LHCN-M2 (cell line): ENCODE results near the gene DGKZ. TPM values are rescaled to one million over a fixed set of nuclear protein-coding genes. Genes with fewer than 3 reads are reported as not detected.

Experiments used
- DNase-seq: peaks from one replicate; pipeline ENCODE4 v3.0.0-alpha.2; 2012; ENCODE audit warnings: low read depth
- total RNA-seq: library from RNA; depleted of rRNA; stranded (reverse); fragments of >200 nt; gene quantifications from 2 replicates; pipeline ENCODE4 v1.2.3, GENCODE V29; 2014

The DGKZ gene
- total RNA-seq, 1 experiment from 2014 or later, result 69.7 TPM

DNA sequence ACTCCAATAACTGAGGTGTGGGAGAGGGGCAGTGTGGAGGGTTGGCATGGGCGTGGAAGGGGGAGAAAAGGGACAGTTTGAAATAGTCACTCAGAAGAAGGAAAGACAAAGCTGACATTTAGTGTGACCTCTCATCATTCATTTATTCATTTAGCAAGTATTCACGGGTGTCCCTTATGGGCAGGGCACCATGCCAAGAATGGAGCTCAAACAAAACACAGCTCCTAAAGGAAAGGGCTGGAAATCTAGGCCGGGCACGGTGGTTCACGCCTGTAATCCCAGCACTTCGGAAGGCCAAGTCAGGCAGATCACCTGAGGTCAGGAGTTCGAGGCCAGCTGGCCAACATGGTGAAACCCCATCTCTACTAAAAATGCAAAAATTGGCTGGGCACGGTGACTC lies 19.4 kb upstream of the DGKZ start:
- no peak for DNase-seq

DNA sequence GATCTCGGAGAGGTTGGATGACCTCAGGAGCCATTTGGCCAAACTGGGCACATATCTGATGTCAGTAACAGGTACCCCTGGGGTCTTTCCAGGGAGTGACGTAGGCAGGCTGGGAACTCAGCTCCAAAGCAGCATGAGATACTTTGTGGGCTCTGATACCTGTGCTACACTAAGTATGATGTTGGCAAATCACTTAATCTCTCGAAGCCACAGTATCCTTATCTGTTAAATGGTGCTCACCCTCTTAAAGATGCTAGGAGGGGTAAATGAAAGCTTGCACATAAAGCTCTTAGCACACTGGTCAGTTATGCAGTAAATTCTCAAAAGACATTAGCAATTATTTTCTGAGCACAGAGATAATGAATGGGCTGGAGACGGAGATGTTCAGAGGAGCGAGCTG lies 17.1 kb upstream of the DGKZ start:
- DNase-seq, result no peak

DNA sequence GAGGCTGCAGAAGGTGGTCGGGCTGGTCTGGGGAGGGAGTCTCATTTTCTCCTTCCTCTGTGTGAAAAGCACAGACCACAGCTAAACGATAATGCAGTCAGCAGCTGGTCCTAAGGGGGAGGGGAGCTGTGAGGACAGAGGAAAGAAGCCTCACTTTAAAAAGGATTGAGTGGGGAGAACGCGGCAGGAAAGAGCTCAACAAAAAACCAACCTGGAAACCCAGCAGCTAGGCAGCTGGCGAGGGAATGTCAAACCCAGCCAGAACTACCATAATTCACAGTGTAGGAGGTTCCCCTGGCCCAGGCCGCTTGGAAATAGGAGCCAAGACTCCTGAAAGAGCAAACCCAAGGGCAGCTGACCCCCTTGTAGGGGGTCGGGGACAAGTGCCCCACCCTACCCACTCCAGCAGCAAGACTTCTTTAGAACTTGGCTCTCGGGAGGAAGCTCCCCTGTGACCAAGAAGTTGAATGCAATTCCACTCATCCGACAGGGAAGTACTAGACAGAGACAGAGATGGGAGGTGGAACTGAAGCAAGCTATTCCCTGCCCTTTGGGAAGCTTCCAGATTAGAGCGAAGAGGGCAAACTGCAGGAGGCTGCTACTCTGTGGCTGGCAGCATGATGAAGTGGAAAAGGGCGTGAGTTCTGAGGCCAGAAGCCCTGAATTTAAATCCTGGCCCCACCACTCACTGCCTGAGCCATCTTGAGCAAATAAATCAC lies 16.5 kb upstream of the DGKZ start:
- DNase-seq, result no peak

DNA sequence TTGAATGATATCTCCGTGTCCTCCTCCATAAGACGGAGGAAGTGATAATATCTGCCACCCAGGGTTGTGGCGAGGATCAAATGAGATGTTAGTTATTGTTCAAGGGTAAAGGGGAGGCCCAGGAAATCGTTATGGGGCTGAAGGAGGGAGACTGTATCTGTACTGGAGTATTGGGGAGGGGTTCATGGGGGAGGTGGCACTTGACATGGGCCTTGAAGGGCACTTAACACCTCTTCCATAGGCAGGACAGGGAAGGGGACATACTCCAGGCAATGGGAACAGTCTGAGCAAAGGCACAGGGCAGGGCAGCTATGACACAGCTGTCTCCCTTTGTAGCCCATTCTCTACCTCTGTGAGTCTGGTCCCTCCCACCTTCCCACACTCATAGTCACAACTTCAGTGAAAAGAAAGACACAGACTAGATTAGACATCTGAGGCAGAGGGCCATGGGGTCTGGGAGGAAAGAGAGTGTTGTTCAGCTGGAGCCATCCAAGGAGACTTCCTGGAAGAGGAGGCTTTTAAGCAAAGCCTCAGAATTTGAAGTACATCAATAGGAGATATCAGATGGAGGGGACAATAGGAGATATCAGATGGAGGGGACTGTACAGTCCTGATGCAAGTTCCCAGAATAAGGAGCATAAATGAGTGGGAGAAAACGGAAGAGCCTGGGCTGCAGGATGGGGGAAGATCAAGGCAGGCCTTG lies 15.8 kb upstream of the DGKZ start:
- no peak for DNase-seq

DNA sequence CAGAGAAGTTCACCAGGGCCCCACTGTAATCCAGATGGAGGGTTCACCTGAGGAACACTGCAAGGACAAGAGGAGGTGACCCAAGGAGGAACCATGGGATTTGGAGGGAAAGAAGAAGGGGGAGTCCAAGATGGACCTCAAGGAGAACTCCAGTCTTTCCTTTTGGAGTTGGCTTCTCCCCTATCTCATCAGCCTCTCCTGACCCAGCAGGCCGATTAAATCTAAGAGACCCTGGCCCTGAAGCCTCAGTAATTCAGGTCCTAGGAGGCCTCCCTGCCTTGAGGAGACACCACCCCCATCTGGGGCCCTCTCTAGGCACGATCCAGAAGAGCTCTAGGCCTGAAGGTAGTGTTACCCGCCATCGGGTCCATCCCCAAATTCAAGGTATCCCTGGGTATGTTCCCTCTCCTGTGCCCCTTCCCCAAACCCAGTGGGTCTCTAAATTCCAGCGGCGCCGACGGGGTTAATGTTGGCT lies 15.1 kb upstream of the DGKZ start:
- DNase-seq, result no peak

DNA sequence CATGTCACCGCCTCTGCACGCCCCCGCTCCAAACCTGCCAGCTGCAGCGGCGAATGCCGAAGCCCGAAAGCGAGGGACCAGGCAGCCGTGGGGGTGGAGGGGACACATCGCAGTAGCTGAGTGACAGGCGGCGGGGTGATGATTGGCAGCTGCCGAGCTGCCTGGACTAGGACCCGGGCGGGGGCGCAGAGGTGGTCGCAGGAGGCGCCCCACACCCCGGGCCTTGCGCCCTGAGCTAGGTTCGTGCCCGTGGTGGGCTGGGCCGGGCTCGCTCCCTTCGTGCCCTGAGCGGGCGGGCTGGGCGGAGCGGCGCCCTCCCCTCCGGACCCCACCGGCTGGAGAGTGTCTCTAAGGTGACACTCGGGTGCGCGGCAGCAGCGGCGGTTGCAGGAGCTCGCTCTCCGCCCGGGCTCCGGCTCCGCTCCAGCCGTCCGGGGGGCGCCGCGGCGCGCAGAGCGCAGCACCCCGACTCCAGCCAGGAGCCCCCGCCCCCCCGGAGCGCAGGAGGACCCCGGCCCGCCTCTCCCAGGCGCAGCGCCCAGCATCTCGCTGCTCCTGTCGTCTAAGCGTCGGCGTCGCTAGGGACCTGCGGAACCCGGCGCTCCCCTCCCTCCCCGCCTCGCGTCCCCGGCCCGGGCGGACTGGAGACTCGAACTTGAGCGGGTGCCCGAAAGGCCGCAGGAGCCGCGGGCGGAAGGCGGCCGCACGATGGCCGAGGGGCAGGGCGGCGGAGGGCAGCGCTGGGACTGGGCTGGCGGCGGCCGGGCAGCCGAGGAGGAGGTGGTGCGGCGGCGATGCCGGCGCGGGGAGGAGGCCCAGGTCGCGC lies 14.5 kb upstream of the DGKZ start:
- DNase-seq, result no peak

DNA sequence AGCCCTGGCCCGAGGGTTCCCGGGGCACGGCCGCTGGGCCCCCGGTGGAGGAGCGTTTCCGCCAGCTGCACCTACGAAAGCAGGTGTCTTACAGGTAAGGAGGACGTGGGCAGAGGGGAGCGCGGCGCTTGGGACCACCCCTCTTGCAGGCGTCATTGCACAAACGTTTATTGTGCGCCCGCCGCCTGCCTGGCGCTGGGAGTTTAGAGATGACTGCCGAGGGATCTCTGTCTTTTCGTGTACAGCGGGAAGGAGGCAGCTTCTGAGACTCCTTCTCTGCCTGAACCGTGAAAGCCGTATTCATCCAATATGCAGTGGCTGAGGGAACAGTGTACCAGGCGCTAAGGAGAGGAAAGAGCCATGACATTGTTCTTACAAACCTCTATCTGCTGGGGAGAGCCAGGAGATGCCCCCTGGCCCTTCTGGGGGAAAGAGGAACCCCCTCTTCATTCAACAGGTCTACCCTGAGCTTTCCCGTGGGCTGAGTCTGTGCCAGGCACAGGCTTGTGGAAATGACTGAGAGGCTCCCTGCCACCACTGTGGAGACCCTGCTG lies 13.8 kb upstream of the DGKZ start:
- no peak for DNase-seq

DNA sequence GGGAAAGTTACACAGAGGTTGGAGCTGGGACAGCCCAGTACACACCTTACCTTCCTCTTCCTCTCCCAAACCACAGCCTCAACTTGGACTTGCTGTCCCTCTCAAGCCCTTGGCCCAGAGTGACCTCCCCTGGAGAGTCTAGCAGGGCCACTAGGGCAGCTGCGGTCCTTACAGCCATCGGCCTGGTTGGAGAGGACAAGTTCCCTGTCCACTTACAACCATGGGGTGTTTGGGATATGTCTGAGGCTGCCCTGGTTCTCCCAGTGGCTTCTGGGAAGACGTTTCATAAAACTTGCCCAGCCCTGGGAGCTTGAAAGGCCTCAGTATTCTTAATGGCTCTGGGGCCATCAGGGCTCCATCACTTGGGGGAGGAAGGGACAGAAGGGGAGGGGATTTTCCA lies 13.1 kb upstream of the DGKZ start:
- no peak for DNase-seq

DNA sequence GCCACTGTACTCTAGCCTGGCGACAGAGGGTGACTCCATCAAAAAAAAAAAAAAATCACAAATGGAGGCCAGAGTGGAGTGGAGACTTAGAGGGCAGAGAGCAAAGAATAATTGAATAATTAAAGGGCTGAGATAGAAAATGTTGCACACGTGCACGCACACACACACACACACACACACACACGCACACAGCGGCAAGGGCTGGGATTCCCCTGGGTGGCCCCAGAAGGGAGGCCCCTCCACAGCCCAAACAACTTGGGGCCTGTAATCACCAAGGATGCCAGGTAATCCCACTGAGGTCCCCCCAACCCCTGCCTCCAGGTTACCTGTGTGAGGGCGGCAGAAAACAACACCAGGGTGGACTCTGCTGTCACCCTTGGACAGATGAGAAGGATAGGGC lies 12.0 kb upstream of the DGKZ start:
- DNase-seq, result no peak

DNA sequence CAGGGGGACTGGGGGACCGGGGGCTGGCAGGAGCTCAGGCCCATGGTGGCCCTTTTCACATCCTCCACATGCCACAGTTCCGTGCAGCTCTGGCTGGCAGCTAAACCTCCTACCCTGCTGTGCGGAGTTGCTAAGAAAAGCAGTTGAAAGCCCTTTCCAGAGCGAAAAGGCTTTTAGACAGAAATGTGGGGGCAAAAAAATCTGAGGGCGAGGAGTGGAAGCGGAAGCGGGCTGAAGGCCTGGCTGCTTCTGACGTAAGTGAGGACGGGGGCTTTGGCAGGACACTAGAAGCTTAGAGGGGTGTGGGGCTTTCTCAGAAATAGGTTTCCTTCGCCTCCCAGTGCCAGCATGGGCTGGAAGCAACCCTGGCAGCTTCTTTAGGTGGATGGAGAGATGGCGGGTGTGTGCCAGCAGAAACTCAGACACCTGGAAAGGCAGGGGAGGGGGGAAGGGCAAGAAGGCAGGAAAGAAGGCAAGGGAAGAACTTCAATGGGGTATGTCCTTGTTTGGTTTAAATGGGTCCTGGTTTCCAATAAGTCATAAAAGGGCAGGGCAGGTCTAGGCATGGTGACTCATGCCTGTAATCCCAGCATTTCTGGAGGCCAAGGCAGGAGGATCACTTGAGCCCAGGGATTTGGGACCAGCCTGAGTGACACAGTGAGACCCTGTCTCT lies 11.2 kb upstream of the DGKZ start:
- no peak for DNase-seq

DNA sequence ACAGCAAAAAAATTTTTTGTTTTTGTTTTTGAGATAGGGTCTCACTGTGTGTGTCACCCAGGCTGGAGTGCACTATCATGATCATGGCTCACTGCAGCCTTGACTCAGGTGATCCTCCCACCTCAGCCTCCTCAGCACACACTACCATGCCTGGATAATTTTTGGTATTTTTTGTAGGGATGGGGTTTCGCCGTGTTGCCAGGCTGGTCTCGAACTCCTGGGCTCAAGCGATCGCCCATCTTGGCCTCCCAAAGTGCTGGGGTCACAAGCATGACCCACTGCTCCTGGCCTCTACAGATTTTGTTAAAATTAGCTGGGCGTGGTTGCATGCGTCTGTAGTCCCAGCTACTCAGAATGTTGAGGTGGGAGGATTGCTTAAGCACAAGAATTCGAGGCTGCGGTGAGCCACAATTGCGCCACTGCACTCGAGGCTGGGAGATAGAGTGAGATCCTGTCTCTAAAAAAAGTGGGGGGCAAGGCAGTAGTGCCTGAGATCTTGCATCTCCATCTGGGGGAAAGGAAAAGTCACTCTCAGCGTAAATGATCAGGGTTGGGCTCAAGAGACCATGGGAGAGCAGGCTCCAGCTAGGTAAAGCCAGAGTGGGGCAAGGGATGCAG lies 10.6 kb upstream of the DGKZ start:
- DNase-seq, result peak; percentile 55

DNA sequence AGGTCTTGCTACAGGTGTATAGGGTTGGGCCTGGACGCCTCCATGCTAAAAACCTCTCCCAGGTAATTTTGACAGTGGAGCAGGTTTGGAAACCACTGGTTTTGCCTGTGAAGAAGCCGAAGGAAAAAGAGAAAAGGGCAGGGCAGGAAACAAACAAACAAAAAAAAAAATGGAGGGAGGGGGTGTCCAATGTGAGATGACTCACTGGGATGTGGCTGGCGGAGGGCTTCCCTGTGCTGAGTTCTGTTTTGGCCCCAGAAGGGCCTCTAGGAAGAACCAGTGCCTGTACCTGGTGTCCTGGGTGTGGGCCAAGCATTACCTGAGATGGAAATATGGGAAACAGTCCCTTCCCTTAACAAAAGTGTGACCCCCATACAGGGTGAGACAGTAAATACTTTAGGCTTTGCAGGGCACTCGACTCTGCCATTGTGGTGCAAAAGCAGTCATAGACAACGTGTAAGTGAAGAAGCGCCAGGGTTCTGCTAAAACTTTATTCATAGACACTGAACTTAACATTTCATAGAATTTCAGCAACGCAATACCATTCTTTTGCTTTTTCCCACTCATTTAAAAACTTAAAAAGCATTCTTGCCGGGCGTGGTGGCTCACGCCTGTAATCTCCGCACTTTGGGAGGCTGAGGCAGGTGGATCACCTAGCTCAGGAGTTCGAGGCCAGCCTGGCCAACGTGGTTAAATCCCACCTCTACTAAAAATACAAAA lies 9.5 kb upstream of the DGKZ start:
- DNase-seq, result no peak

DNA sequence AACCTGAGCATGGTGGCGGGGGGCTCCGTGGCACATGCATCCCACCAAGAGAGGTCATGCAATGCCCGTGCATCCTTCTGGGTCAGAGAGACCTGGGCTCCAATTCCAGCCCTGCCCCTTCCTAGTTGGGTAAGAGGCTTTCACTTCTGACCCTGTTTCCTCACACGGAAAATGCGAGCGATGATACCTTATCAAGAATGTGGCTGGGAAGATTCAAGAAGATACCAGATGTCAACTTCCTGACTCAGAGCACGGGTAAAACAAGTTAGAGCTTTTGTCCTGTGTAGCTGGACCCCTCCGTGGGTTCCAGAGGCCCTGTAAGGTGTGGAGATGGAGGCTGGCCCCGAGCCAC lies 8.7 kb upstream of the DGKZ start:
- no peak for DNase-seq

DNA sequence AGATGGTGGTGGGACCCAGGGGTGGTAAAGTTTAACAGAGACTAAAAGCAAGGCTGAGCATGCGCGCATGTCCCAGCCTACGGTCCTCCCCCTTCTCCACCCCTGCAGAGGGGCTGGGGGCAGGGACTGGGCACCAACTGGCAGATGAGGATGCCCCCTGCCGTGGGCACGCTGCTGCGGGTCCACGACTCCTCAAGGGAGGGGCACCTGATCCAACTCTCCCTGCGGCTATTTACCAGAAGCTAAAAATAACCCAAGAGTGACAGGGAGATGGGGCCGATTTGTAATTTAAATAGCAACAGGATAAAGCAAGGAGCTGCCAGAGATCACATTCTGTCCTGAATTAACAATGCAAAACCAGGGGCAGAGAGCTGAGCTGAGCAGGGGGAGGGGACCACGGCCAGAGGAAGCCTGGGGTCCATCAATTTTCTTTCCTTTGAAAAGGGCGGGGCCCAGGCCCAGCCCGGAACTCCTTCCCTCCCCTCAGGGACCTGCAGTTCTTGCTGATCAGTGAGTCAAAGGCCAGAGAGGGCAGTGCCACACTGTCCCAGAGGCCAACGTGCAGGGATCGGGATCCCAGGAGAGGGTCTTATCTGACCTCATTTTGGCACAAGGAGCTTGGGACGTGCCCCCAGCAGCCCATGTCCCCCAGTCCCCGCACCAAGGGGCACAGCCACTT lies 8.1 kb upstream of the DGKZ start:
- DNase-seq, result no peak

DNA sequence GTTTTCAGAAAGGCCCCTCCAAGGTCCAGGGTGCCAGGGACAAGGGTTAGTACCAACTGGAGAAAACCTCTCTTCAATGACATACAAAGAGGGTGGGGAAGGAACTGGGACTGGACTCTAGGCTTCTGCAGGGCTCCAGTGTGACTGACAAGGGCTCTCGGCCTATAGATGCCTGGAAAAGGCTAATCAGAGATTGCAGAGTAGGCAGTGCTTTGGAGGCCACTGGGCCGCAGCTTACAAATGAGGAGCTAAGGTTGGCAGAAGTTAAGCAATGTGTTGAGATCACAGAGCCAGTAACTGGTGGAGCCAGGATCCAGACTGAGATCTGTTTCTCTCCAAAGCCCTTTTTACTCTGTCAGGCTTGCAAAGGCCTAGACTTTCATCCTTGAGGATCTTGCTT lies 7.4 kb upstream of the DGKZ start:
- no peak for DNase-seq

DNA sequence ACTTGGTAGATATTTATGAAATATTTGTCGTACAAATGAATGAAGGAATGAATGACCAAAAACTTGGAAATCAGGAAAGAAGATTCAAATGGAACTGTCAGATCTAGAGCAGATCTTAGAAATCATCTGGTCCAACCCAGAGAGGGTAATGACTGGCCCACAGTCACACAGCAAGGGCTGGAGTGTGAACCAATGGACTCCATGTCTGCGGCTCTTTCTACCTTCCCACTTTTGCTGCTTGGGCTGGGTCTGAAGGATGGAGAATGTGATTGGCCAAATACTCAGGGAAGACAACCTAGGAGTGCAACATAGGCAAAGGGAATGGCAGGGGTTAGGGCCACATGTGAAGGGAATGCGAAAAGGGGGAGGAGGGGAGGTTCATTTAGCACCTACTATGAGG lies 5.8 kb upstream of the DGKZ start:
- DNase-seq, result no peak

DNA sequence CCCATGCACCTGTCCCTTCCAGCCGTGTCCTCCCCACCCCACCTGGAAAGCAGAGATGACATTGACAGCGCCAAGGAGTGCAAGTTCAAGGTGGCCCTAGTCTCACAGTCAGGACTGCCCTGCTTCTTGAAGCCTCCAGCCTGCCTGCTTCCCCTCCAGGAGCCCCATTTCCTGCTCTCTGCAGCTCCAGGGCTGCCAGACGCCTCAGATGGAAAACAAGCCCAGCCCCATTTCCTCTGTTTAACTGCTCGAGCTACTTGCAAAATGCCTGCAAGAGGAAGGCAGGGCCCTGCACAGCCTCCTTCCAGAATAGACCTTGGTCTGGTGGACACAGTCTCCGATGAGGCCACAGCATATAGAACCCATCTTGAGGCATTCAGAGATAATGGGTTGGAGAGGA lies 5.0 kb upstream of the DGKZ start:
- DNase-seq, result no peak

DNA sequence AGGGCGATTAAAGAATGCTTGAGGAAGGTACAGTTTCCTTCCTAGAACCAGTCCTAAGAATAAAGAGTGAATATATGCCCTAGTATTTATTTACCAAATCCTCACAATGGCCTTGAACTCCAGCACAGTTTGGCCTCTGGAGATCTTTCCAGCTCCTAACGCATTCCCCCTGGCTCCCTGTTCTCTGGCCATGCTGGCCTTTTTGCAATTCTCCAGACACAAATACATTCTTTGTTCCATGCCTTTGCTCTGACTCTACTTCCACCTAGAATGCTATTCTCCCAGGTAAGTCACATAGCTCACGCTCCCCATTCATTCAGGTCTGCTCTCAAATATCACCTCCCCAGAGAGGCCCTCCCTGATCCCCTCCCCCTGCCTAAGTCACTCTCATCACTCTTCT lies 3.7 kb upstream of the DGKZ start:
- DNase-seq, result no peak

DNA sequence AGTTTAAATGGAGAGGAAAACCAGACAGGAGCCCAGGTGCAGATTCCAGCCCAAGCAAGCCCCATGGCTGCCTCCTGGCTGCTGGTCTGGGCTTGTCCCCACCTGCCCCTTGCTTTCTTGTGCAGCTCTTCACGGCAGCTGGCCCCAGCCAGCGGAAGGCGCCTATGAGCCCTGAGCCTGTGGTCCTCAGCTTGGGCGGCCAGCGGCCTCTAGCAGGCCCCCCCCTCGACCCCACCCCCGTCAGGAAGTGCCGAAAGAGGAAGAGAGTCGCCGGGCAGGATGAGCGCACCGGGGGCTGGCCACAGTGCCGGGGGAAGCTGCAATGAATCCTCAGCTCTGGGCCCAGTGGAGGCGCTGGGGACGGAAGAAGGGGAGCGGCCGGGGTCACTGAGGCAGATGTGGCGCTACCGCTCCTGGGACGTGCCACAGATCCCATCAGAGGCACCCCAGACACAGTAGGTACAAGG lies 2.1 kb upstream of the DGKZ start:
- DNase-seq, result no peak
